ENCODE measurements around the gene BPHL. TPM values are rescaled to one million over a fixed set of nuclear protein-coding genes. Genes with fewer than 3 reads are reported as not detected.
"Not testable (repeated sequence)": the region's sequence is repeated elsewhere in the genome, so short reads cannot be mapped to it uniquely, and the experiment has no call there.

The BPHL gene
- total RNA-seq, 1 donor from 2014 or later = 10.3 TPM

GRCh38 chr6:3076320-3076719 lies 42.2 kb upstream of the BPHL start:
- Histone ChIP-seq H3K36me3 (peaks cover 3 to 43% of the 10 kb centered on the region in 2 donors), H3K27me3 (no peaks in the 10 kb centered on the region), H3K9me3 (no peaks in the 10 kb centered on the region), H3K4me3 (no peak overlapping the region), H3K27ac (no peak overlapping the region), H3K4me1 (peaks cover 30% of the 10 kb centered on the region)
- no peak for DNase-seq (ENCODE audit: extremely low spot score in 2 of 2)
- intact Hi-C loops (cut with DNase I) = no loop called here
- TF ChIP-seq POLR2AphosphoS5 (IDR thresholded peaks at IDR 0.05; ENCODE audit: insufficient read depth in 1 of 2, low read depth in 1 of 2) (no peak), CTCF (IDR thresholded peaks at IDR 0.05) (no peak), POLR2A (IDR thresholded peaks at IDR 0.05) (no peak)

- Histone ChIP-seq H3K27ac (no peak overlapping the region), H3K4me1 (peaks cover 29% of the 10 kb centered on the region), H3K27me3 (no peaks in the 10 kb centered on the region), H3K9me3 (no peaks in the 10 kb centered on the region), H3K4me3 (no peak overlapping the region), H3K36me3 (peaks cover 3 to 51% of the 10 kb centered on the region in 2 donors)
- DNase-seq (ENCODE audit: extremely low spot score in 2 of 2) = no peak
- intact Hi-C loops (cut with DNase I) = no loop called here
- TF ChIP-seq CTCF (IDR thresholded peaks at IDR 0.05) (no peak), POLR2AphosphoS5 (IDR thresholded peaks at IDR 0.05; ENCODE audit: insufficient read depth in 1 of 2, low read depth in 1 of 2) (no peak), POLR2A (IDR thresholded peaks at IDR 0.05) (no peak)
Measured at GRCh38 chr6:3077430-3077829, 41.1 kb upstream of the BPHL start.

GRCh38 chr6:3078952-3079351 lies 39.6 kb upstream of the BPHL start:
- peaks cover 22% of the 10 kb centered on the region for H3K4me1 ChIP-seq
- H3K9me3 ChIP-seq; H3K27ac ChIP-seq; H3K4me3 ChIP-seq; intact Hi-C loops (cut with DNase I); H3K27me3 ChIP-seq; DNase-seq (ENCODE audit: extremely low spot score in 2 of 2): not testable (repeated sequence)
- peaks cover 3 to 61% of the 10 kb centered on the region in 2 donors for H3K36me3 ChIP-seq

- peaks cover 3 to 66% of the 10 kb centered on the region in 2 donors for H3K36me3 ChIP-seq
- TF ChIP-seq POLR2A (IDR thresholded peaks at IDR 0.05) = no peak
- H3K4me1 ChIP-seq = peaks cover 17% of the 10 kb centered on the region
- no peak for DNase-seq (ENCODE audit: extremely low spot score in 2 of 2)
- H3K9me3 ChIP-seq = no peaks in the 10 kb centered on the region
- no peaks in the 10 kb centered on the region for H3K27me3 ChIP-seq
- H3K4me3 ChIP-seq = no peak overlapping the region
- intact Hi-C loops (cut with DNase I) = no loop called here
- H3K27ac ChIP-seq = no peak overlapping the region
Measured at GRCh38 chr6:3079682-3080081, 38.8 kb upstream of the BPHL start.

- no peaks in the 10 kb centered on the region for H3K27me3 ChIP-seq
- H3K9me3 ChIP-seq = no peaks in the 10 kb centered on the region
- H3K4me1 ChIP-seq = no peaks in the 10 kb centered on the region
- intact Hi-C loops (cut with DNase I) = no loop called here
- H3K27ac ChIP-seq = no peak overlapping the region
- peaks cover 3 to 83% of the 10 kb centered on the region in 2 donors for H3K36me3 ChIP-seq
- no peak overlapping the region for H3K4me3 ChIP-seq
- TF ChIP-seq POLR2AphosphoS5 (IDR thresholded peaks at IDR 0.05; ENCODE audit: insufficient read depth in 1 of 2, low read depth in 1 of 2) (no peak), POLR2A (IDR thresholded peaks at IDR 0.05) (no peak), CTCF (IDR thresholded peaks at IDR 0.05) (no peak)
- DNase-seq (ENCODE audit: extremely low spot score in 2 of 2) = no peak
Measured at GRCh38 chr6:3081960-3082359, 36.6 kb upstream of the BPHL start.

- peaks cover 12% of the 10 kb centered on the region for H3K4me1 ChIP-seq
- no peak for DNase-seq (ENCODE audit: extremely low spot score in 2 of 2)
- H3K27ac ChIP-seq = no peak overlapping the region
- H3K9me3 ChIP-seq = no peaks in the 10 kb centered on the region
- H3K4me3 ChIP-seq = no peak overlapping the region
- TF ChIP-seq POLR2A (IDR thresholded peaks at IDR 0.05) (no peak), CTCF (IDR thresholded peaks at IDR 0.05) (no peak), POLR2AphosphoS5 (IDR thresholded peaks at IDR 0.05; ENCODE audit: insufficient read depth in 1 of 2, low read depth in 1 of 2) (no peak)
- H3K36me3 ChIP-seq = peaks cover 0 to 63% of the 10 kb centered on the region in 2 donors
- no peaks in the 10 kb centered on the region for H3K27me3 ChIP-seq
- intact Hi-C loops (cut with DNase I) = no loop called here
Measured at GRCh38 chr6:3085074-3085473, 33.4 kb upstream of the BPHL start.

All from vagina (tissue), 2 donors.